PC-3 (cell line): ENCODE results near the gene ATP23.

Experiments used
- EZH2phosphoT487 ChIP-seq: fragments of 300-600 bp; sonication (generic); IDR thresholded peaks from 2 replicates; pipeline ENCODE4 v1.6.1; 2018; ENCODE audit warnings: mild to moderate bottlenecking, antibody characterized with exemption, low read length, borderline replicate concordance
- TF ChIP-seq, protein P1 (sequence below): fragments of 300-600 bp; sonication (generic); conservative IDR thresholded peaks from 2 replicates; pipeline ENCODE4 v1.5.1; 2017; ENCODE audit warnings: antibody characterized with exemption, low read depth, mild to moderate bottlenecking, low read length

DNA sequence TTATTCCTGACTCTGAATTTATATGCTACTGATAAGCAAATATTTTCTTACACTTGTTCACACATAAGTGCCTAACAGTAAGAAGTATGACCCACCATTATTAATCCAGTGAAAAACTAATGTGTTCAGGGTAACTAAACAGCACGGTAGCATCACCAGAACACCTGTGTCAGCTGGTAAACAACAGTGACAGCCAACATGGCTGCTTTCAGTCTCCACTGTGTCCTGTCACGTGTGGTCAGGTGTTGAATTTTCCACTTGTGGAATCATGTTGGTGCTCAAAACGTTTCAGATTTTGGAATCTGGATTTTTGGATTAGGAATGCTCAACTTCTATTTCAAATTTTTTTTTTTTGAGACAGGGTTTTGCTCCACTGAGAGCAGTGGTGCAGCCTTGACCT lies 14.3 kb upstream of the ATP23 start:
- TF ChIP-seq, protein P1, sequence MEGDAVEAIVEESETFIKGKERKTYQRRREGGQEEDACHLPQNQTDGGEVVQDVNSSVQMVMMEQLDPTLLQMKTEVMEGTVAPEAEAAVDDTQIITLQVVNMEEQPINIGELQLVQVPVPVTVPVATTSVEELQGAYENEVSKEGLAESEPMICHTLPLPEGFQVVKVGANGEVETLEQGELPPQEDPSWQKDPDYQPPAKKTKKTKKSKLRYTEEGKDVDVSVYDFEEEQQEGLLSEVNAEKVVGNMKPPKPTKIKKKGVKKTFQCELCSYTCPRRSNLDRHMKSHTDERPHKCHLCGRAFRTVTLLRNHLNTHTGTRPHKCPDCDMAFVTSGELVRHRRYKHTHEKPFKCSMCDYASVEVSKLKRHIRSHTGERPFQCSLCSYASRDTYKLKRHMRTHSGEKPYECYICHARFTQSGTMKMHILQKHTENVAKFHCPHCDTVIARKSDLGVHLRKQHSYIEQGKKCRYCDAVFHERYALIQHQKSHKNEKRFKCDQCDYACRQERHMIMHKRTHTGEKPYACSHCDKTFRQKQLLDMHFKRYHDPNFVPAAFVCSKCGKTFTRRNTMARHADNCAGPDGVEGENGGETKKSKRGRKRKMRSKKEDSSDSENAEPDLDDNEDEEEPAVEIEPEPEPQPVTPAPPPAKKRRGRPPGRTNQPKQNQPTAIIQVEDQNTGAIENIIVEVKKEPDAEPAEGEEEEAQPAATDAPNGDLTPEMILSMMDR, result no peak
- no peak for TF ChIP-seq EZH2phosphoT487
